ENCODE data around the gene MARK4.

- TF ChIP-seq CTCF (IDR thresholded peaks at IDR 0.05; ENCODE audit: low read depth, low read length, missing input control) = no peak
- no peak for TF ChIP-seq FOXA2 (IDR thresholded peaks at IDR 0.05)
- TF ChIP-seq REST (IDR thresholded peaks at IDR 0.05) = no peak
- TF ChIP-seq MAX (IDR thresholded peaks at IDR 0.05) = no peak
- TF ChIP-seq JUND (IDR thresholded peaks at IDR 0.05) = no peak
- TF ChIP-seq EGR1 (IDR thresholded peaks at IDR 0.05; ENCODE audit: low read depth in 2 of 2) = no peak
- no peak for TF ChIP-seq RAD21 (IDR thresholded peaks at IDR 0.05)
- TF ChIP-seq TAF1 (conservative IDR thresholded peaks at IDR 0.05) = no peak
- no peak for TF ChIP-seq ZBTB33 (IDR thresholded peaks at IDR 0.05)
- TF ChIP-seq HNF4A (conservative IDR thresholded peaks at IDR 0.05) = no peak
- no peak for TF ChIP-seq GABPA (IDR thresholded peaks at IDR 0.05 in 1 of 2, conservative IDR thresholded peaks at IDR 0.05 in 1 of 2)
- TF ChIP-seq YY1 (IDR thresholded peaks at IDR 0.05) = no peak
Observed at GRCh38 chr19:45218426-45218825, 32.6 kb upstream of the MARK4 start.

All from liver (tissue), 3 donors.